ENCODE measurements around the gene PODXL.

Gene PODXL

DNA sequence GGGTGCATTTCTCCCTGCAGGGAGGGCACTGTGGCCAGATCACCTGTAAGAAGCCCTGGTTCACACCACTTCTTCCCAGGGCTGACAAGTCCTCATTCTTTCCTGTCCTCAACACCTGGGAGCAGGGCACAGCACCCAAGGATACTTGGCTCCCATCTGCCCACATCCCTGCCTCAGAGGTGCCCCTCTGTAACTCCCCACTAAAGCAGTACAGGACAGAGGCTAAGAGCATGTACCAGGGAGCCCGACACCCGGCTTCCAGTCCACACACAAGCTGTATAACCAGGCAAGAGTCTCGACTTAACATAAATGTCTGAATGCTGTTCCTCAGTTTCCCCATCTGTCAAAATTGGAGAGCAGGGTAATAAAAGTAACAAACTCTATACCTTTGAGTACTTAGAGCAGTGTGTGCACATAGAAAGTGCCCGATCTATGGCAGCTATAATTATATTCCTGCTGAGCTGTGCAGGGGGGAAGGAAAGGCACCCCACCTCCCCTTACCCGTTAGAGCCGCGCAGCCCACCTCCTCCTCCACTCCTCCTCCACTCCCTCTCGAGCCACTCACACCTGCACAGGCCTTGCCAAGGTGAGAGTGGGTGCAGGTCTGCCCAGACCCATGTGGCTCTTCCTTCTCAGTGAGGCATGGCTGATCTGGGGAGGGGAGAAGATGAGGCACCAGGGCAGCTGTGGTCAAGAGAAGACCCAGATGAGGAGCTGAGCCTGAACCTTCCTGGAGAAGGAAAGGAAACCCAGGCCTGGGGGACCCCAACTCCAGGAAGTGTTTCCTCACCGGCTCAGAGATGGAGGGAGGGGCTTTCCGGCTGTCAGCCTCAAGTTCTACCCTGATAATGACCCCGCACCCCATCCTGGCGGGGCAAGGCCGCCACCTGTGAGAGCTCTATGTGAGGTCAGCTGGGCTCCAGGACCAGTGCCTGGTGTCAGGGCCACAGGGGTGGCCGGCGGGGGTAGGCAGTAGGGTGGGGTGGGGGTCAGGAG is 22.6 kb downstream of the PODXL start:
- TF ChIP-seq, protein P1, sequence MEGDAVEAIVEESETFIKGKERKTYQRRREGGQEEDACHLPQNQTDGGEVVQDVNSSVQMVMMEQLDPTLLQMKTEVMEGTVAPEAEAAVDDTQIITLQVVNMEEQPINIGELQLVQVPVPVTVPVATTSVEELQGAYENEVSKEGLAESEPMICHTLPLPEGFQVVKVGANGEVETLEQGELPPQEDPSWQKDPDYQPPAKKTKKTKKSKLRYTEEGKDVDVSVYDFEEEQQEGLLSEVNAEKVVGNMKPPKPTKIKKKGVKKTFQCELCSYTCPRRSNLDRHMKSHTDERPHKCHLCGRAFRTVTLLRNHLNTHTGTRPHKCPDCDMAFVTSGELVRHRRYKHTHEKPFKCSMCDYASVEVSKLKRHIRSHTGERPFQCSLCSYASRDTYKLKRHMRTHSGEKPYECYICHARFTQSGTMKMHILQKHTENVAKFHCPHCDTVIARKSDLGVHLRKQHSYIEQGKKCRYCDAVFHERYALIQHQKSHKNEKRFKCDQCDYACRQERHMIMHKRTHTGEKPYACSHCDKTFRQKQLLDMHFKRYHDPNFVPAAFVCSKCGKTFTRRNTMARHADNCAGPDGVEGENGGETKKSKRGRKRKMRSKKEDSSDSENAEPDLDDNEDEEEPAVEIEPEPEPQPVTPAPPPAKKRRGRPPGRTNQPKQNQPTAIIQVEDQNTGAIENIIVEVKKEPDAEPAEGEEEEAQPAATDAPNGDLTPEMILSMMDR (IDR thresholded peaks at IDR 0.05; ENCODE audit: insufficient read depth, low read depth, low read length, missing control alignments): no peak
- no peak overlapping the region for H3K4me3 ChIP-seq (ENCODE audit: low read depth, low read length)
- no peak for DNase-seq (ENCODE audit: low read depth)

DNA sequence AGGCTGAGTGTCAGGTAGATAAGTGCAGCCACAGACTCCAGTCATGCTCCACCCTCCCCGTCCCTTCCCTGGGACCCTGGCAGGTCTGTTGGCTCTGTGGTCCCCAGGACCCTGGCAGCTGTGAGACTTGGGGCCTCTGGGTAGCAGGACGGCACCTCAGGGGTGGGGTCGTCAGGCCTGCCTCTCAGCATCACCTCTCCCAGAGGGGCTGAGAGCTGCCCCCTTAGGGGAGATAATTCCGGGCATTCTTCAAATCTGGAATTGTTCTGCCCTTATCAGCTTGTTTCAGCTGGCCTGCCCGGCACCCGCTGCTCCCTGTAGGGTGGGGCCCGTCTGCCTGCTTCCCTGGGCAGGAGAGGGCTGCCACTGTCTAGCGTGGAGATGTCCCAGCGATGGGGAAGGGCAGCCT is 23.3 kb downstream of the PODXL start:
- TF ChIP-seq, protein P1 (IDR thresholded peaks at IDR 0.05; ENCODE audit: insufficient read depth, low read depth, low read length, missing control alignments): no peak
- DNase-seq (ENCODE audit: low read depth): no peak
- H3K4me3 ChIP-seq (ENCODE audit: low read depth, low read length): no peak overlapping the region

DNA sequence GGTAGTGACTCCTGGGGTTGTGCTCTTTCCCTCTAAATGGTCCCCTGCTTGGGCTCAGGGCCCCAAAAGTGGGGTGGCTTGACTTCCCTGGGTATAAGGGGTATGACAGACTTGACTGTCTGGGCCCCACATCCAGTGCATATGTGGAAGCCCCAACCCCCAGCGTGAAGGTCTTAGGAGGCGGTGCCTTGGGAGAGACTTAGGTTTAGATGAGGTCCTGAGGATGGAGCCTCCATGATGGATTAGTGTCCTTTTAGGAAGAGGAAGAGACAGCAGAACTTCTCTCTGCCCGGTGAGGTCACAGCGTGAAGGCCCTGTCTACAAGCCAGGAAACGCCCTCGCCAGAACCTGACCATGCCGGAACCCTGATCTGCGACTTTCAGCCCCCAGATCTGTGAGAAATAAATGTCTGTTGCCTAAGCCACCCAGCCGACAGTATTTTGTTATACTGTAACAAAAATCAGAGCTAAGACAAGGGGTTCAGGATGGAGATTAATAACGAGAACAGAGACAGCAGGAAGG is 23.8 kb downstream of the PODXL start:
- H3K4me3 ChIP-seq (ENCODE audit: low read depth, low read length): no peak overlapping the region
- DNase-seq (ENCODE audit: low read depth): no peak
- TF ChIP-seq, protein P1 (IDR thresholded peaks at IDR 0.05; ENCODE audit: insufficient read depth, low read depth, low read length, missing control alignments): no peak

DNA sequence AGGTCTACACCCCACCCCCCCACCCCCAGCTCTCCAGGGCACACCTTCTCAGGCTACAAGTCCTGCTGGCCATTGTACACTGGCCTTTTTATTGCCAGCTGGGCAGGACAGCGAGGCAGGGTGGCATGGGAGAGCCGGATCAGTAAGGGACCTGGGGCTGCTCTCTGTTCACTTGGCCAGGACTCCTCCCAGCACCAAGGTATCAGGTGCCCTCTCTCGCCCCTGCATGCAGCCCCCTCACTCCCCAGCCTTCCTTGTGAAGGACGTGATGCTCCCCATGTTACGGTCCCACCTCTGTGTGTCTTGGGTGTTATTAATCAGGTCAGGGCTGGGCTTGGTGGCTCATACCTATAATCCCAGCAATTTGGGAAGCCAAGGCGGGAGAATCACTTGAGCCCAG is 26.3 kb downstream of the PODXL start:
- TF ChIP-seq, protein P1 (IDR thresholded peaks at IDR 0.05; ENCODE audit: insufficient read depth, low read depth, low read length, missing control alignments): no peak
- DNase-seq (ENCODE audit: low read depth): no peak
- H3K4me3 ChIP-seq (ENCODE audit: low read depth, low read length): no peak overlapping the region

DNA sequence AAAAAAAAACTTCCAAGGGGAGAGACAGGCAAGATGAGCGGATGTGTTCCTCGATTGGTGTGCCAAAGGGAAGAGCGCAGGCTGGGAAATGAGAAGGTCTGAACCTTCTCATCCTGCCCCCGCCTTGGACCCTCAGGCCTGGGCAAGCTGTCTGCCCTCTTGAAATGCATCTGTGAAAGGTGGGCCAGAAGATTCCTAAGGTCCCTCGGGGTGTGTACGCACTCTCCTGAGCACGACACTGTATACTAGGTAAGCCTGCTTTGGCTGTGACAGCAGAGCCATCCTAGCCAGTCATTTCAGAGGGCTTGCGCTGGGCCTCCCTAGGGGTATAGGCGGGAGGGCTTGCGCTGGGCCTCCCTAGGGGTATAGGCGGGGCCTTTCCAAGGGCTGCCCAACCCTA is 26.8 kb downstream of the PODXL start:
- H3K4me3 ChIP-seq (ENCODE audit: low read depth, low read length): no peak overlapping the region
- DNase-seq (ENCODE audit: low read depth): no peak
- TF ChIP-seq, protein P1 (IDR thresholded peaks at IDR 0.05; ENCODE audit: insufficient read depth, low read depth, low read length, missing control alignments): no peak

DNA sequence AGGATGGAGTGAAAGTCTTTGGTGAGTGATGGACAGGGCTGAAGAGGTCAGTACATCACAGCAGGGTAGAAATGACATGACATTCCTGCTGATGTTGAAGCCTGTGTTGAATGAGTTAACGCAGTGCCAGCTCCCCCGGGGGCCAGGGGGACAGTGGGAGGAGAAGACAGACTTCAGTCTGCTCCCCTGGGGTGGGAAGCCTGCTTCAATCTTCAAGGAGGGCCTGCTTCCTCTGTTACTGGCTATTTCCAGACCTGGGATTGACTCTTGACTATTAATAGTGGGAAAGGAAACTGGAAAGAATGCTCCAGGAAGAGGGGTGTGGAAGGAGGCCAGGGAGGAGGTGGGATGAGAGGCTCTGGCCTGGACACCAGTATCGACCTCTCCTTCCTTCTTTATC is 27.2 kb downstream of the PODXL start:
- TF ChIP-seq, protein P1 (IDR thresholded peaks at IDR 0.05; ENCODE audit: insufficient read depth, low read depth, low read length, missing control alignments): no peak
- H3K4me3 ChIP-seq (ENCODE audit: low read depth, low read length): no peak overlapping the region
- no peak for DNase-seq (ENCODE audit: low read depth)

Data from GM12865 (cell line).